A673 (cell line): ENCODE measurements around the gene PRKCA.

Experiments
- CTCF ChIP-seq: fragments of 300-800, 200-600 bp; sonication (generic); conservative IDR thresholded peaks from 2 replicates; pipeline ENCODE4 v1.5.1; 2017; ENCODE audit warnings: low read depth, mild to moderate bottlenecking, antibody characterized with exemption, low read length, moderate library complexity, mixed read lengths
- EZH2 ChIP-seq: fragments of 200-600 bp; sonication (generic); IDR thresholded peaks from 2 replicates; pipeline ENCODE4 v1.6.1; 2017; ENCODE audit warnings: borderline replicate concordance, low read depth, mild to moderate bottlenecking, mixed read lengths, antibody characterized with exemption, low read length; ENCODE audit not compliant: poor library complexity, severe bottlenecking

- no peak for TF ChIP-seq EZH2
- no peak for TF ChIP-seq CTCF
Measured at GRCh38 chr17:66341462-66341861, 39.0 kb downstream of the PRKCA start.
